GM19468 (cell line): ENCODE results near the gene TXNL4A.

Experiments used
- ATAC-seq: cut with Tn5 transposase; IDR thresholded peaks from one replicate; pipeline ENCODE4 v1.9.1; 2021; ENCODE audit warnings: mild to moderate bottlenecking, moderate library complexity, moderate number of reproducible peaks; ENCODE audit not compliant: unreplicated experiment; ENCODE audit errors: extremely low read depth

The TXNL4A gene

DNA sequence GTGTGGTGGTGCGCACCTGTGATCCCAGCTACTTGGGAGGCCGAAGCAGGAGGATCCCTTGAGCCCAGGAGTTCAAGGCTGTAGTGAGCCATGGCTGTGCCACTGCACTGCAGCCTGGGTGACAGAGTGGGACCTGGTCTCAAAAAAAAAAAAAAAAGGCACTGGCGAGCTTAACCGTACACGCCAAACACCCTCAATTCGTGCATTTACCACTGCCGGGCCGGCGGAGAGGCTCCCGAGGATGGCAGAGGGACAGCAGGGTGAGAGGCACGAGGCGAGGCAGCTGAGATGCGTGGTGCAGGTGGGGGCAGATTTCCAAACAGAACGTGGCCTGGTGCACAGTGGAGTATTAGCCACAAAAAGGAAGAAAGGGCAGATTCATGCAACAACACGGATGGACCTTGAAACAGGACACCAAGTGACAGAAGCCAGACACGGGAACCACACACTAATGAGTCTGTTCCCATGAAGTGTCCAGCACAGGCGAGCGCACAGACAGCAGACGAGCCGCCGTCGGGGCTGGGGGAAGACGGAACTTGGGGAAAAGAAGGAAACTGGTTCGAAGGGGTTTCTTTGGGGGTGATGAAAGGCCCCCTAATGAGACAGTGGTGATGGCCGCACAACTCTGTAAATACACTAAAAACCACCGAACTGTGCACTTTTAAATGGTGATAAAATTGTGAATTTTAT lies 64.3 kb downstream of the TXNL4A start:
- ATAC-seq, result no peak

DNA sequence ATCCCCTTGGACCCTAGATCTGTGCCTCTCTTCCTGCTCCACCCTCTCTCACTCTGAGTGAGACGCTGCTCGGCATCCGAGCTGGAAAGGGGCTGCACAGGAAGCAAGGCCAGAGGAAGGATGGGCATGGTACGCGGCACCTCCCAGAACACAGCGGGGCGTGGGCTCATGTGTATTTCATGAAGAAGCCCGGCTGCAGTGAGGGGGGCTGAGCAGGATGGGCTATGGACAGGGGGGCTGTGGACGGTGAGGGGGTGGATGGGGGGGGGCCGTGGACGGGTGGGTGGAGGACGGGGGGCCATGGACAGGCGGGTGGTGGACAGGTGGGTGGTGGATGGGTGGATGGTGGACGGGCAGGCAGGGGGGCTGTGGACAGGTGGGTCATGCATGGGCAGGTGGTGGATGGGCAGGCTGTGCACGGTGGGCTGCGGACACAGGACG lies 65.4 kb downstream of the TXNL4A start:
- no peak for ATAC-seq

DNA sequence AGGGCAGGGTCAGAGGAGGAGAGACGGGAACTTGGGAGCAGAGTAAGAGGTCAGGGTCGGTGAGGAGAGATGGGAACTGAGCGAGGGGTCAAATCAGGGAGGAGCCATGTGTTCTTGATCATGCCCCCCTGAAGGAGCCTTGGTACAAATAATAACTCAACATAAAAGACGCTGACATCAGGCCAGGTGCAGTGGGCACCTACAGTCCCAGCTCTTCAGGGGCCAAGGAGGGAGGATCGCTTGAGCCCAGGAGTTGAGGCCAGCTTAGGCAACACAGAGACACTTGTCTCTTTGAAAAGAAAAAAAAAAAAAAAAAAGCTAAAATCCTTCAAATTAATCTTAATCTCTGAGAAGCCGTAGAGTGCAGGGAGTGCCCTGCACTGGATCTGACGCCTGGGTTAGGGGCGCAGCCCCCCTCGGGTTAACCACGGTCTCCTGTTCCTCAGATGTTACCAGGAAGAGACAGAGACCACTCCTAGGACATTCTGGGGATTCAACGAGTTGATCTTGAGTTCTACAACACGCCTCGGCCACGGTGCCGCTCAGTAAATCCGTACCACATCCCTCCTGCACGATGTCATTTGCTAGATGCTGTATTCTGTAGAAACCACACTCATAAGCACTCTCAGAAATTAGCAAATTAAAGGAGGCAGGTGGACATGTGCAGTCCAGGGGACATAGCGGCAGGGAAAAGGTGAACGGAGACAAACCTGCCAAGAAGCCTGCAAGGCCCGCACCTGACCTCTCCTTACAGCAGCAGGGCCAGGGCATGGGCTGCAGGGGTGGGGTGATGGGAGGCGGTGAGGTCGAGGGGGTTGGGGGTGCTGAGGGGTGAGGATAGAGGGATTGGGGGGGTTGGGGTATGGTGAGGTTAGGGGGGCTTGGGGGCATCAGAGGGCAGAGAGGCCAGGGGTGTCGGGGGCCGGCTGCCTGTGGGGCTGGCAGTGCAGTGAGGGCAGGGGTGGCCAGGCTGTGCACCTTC lies 66.1 kb downstream of the TXNL4A start:
- ATAC-seq, result no peak
